CD4-positive, alpha-beta memory T cell (primary cell): ENCODE results near the gene CLEC2B. TPM values are rescaled to one million over a fixed set of nuclear protein-coding genes. Genes with fewer than 3 reads are reported as not detected.

Source experiments
- CTCF ChIA-PET: fragments of 350-600 bp; sonication (Branson Sonifier 250); formaldehyde crosslinking; loops from one replicate; lab custom pipeline; 2021; ENCODE audit warnings: inconsistent platforms; ENCODE audit not compliant: partially characterized antibody; lab: Charles Lee
- POLR2A ChIA-PET: fragments of 350-600 bp; sonication (Branson Sonifier 250); formaldehyde crosslinking; loops from one replicate; lab custom pipeline; 2021; ENCODE audit not compliant: partially characterized antibody; lab: Charles Lee
- DNase-seq, 5 donors: peaks; one replicate each; pipeline versions ENCODE4 v3.0.0 to v3.0.0-alpha.2; 2020 to 2022; ENCODE audit warnings: mixed read lengths in 1 of 5
- H3K27ac ChIP-seq: one replicate; pipeline ENCODE4 v1.7.0; 2013; ENCODE audit warnings: low read depth, low read length
- H3K27me3 ChIP-seq: 2 replicates; pipeline ENCODE4 v1.7.0; 2013; ENCODE audit warnings: mild to moderate bottlenecking, low read length, moderate library complexity; ENCODE audit not compliant: insufficient read depth
- H3K36me3 ChIP-seq: 2 replicates; pipeline ENCODE4 v1.7.0; 2013; ENCODE audit warnings: mild to moderate bottlenecking, low read length, moderate library complexity; ENCODE audit not compliant: insufficient read depth
- H3K4me1 ChIP-seq: 2 replicates; pipeline ENCODE4 v1.7.0; 2013; ENCODE audit warnings: mild to moderate bottlenecking, low read length, moderate library complexity; ENCODE audit not compliant: insufficient read depth
- H3K4me3 ChIP-seq, 2 donors: one replicate each; pipeline ENCODE4 v1.7.0; 2013; ENCODE audit warnings: low read length in 2 of 2, mild to moderate bottlenecking in 1 of 2
- H3K9me3 ChIP-seq, 2 donors: one replicate each; pipeline ENCODE4 v1.7.0; 2013; ENCODE audit warnings: low read length in 2 of 2, control low read depth in 1 of 2; ENCODE audit not compliant: control insufficient read depth in 1 of 2
- H3K27ac Mint-ChIP-seq, 7 donors: one replicate each; pipeline ENCODE4 v1.8.0; 2020 to 2021; ENCODE audit warnings: mixed read lengths in 7 of 7, mild to moderate bottlenecking in 6 of 7, inconsistent platforms in 3 of 7, moderate library complexity in 3 of 7
- H3K27me3 Mint-ChIP-seq, 2 donors: one replicate each; pipeline ENCODE4 v1.8.0; 2020 to 2021; ENCODE audit warnings: mixed read lengths in 2 of 2
- H3K36me3 Mint-ChIP-seq, 2 donors: one replicate each; pipeline ENCODE4 v1.8.0; 2020 to 2021; ENCODE audit warnings: mixed read lengths in 2 of 2, inconsistent platforms in 1 of 2, mild to moderate bottlenecking in 1 of 2
- H3K4me1 Mint-ChIP-seq, 4 donors: one replicate each; pipeline ENCODE4 v1.8.0; 2020 to 2021; ENCODE audit warnings: mixed read lengths in 4 of 4, mild to moderate bottlenecking in 1 of 4
- H3K4me3 Mint-ChIP-seq, 8 donors: one replicate each; pipeline ENCODE4 v1.8.0; 2020 to 2021; ENCODE audit warnings: mixed read lengths in 8 of 8, mild to moderate bottlenecking in 7 of 8, moderate library complexity in 6 of 8, inconsistent platforms in 3 of 8
- H3K9me3 Mint-ChIP-seq, 8 donors: one replicate each; pipeline ENCODE4 v1.8.0; 2020 to 2021; ENCODE audit warnings: mixed read lengths in 8 of 8, mild to moderate bottlenecking in 5 of 8, inconsistent platforms in 3 of 8, moderate library complexity in 1 of 8
- intact Hi-C: fragments of 100-400 bp; cut with micrococcal nuclease; formaldehyde crosslinking; loops from one replicate; pipeline ENCODE4 v1.15.1; 2023
- polyA plus RNA-seq, 2 donors: library from polyadenylated mRNA; unstranded; fragments of 300-500 nt; fragmentation: Illumina TruSeq; gene quantifications; one replicate each; pipeline ENCODE4 v1.2.3, GENCODE V29; 2021
- total RNA-seq, 2 experiments: library from RNA; stranded (reverse); gene quantifications; one replicate each; pipeline ENCODE4 v1.2.3, GENCODE V29; 2021

CLEC2B gene
- total and polyA plus RNA-seq, 4 experiments from 2014 or later = 42.2 to 79.8 (median 73.6) TPM

DNA sequence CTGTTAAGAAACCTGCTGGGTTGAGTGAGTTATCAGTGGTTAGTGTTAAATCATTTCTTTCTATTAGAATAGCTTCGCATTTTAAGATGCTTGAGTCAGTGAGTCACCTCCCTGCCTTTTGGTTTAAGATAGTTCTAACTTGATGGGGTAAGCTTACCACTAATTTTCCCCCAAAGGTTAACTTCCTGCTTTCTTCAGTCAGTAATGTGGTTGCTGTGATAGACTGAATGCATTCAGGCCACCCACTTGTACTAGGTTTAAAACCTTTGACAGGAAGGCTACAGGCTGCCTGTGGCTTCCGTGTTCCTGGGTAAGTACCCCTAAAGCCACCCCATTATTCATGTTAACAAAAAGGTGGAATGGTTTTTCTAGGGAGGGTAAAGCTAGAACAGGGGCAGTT is 37.7 kb upstream of the CLEC2B start:
- Histone ChIP-seq H3K27ac (no peak overlapping the region), H3K36me3 (no peaks in the 10 kb centered on the region), H3K4me3 (no peak overlapping the region), H3K4me1 (peaks cover 22% of the 10 kb centered on the region), H3K27me3 (no peaks in the 10 kb centered on the region), H3K9me3 (peaks cover 0 to 25% of the 10 kb centered on the region in 2 donors)
- peaks cover 18 to 29% (median 25%) of the 10 kb centered on the region in 4 donors for H3K4me1 Mint-ChIP-seq
- peak overlapping the region; percentile 18 to 86 (median 76) for H3K27ac Mint-ChIP-seq
- H3K4me3 Mint-ChIP-seq = peak overlapping the region in 7 of 8 donors; percentile 18 to 63 (median 47)
- H3K36me3 Mint-ChIP-seq = peaks cover 5 to 13% of the 10 kb centered on the region in 2 donors
- intact Hi-C loops = loop anchor here (1.0 kb wide), 1 partner anchor 38 kb away; the partner anchor contains the start of gene CLEC2B
- peak; percentile 42 to 63 (median 54) for DNase-seq
- POLR2A ChIA-PET = interaction anchor here (0.7 to 2.9 kb wide), 9 partner anchors 16 to 165 kb away, joined by 3 to 42 read pairs (median 4); partner anchors contain the start of genes CD69 and CLEC2B
- CTCF ChIA-PET = interaction anchor here (0.6 to 7.9 kb wide), 6 partner anchors 12 to 157 kb away, joined by 3 to 65 read pairs (median 6); no protein-coding TSS in a partner anchor
- peaks cover 3 to 54% (median 37%) of the 10 kb centered on the region in 8 donors for H3K9me3 Mint-ChIP-seq
- no peaks in the 10 kb centered on the region for H3K27me3 Mint-ChIP-seq

DNA sequence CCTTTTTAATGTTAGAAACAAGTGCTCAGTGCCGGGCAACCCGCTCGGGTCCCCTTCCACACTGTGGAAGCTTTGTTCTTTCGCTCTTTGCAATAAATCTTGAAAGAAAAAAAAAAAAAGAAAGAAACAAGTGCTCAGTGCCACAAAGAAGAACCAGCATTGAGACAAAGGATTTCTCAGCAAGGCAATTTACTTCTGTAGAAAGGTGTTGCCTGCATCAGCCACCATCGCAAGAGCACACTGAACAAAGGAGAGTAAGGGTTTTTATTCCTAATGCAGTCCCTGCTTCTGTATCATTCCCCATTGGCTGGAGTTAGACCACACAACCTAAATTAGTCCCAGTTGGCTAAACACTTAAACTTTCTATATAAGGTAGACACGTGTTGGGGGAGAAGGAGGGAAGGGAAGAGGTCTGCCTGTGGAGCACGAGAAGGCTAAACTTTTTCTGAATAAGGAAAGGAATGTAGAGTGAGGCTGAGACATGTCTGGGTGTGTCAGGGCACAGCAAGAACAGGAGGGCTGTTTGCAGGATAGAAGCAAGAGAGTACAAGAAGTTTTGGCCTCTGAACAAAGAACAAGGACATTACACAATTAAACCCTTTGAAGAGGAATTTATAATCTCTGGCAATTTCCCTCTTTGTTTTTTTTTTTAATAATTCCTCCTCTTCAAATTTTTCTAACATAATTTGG is 33.5 kb upstream of the CLEC2B start:
- H3K9me3 ChIP-seq = peaks cover 0 to 8% of the 10 kb centered on the region in 2 donors
- no peaks in the 10 kb centered on the region for H3K36me3 ChIP-seq
- H3K36me3 Mint-ChIP-seq = peaks cover 3 to 6% of the 10 kb centered on the region in 2 donors
- ChIA-PET CTCF (interaction anchor here (1.2 to 7.9 kb wide), 3 partner anchors 38 to 153 kb away, joined by 3 to 65 read pairs (median 29); no protein-coding TSS in a partner anchor), POLR2A (no interaction called here)
- no peak overlapping the region for H3K27ac ChIP-seq
- H3K4me3 ChIP-seq = no peak overlapping the region
- peaks cover 16 to 24% (median 20%) of the 10 kb centered on the region in 4 donors for H3K4me1 Mint-ChIP-seq
- H3K27me3 ChIP-seq = no peaks in the 10 kb centered on the region
- DNase-seq = no peak
- intact Hi-C loops = no loop called here
- peaks cover 19% of the 10 kb centered on the region for H3K4me1 ChIP-seq
- peaks cover 0 to 28% (median 18%) of the 10 kb centered on the region in 8 donors for H3K9me3 Mint-ChIP-seq
- peak overlapping the region in 1 of 7 donors; percentile 58 for H3K27ac Mint-ChIP-seq
- no peak overlapping the region for H3K4me3 Mint-ChIP-seq
- H3K27me3 Mint-ChIP-seq = peaks cover 3 to 5% of the 10 kb centered on the region in 2 donors

DNA sequence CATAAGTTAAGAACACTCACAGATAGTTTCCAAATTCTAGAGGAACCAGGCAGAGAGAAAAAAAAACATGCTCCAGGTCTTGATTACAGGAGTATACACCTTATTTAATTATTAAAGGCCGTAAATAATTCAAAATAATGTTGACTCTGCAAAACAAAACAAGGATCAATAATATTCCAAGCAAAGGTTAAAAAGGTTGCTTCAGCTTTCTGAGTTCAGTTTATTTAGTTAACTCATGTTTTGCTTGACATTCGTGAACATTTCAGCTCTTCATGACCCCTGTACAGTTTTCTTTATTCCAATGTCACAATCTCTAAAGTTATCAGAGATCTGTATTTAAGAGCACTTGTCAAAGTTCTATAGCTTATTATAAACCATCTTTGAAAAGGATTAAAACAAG is 31.8 kb upstream of the CLEC2B start:
- Mint-ChIP-seq H3K4me3 (no peak overlapping the region), H3K36me3 (peaks cover 3 to 6% of the 10 kb centered on the region in 2 donors), H3K4me1 (peaks cover 1 to 7% (median 4%) of the 10 kb centered on the region in 4 donors), H3K27ac (no peak overlapping the region), H3K9me3 (peaks cover 0 to 28% (median 18%) of the 10 kb centered on the region in 8 donors), H3K27me3 (peaks cover 3 to 5% of the 10 kb centered on the region in 2 donors)
- peaks cover 1% of the 10 kb centered on the region for H3K4me1 ChIP-seq
- H3K27ac ChIP-seq = no peak overlapping the region
- ChIA-PET POLR2A (interaction anchor here (1.1 kb wide), 1 partner anchor 32 kb away, joined by 3 read pairs; the partner anchor contains the start of gene CLEC2B), CTCF (no interaction called here)
- H3K36me3 ChIP-seq = no peaks in the 10 kb centered on the region
- no peak for DNase-seq
- intact Hi-C loops = no loop called here
- no peaks in the 10 kb centered on the region for H3K27me3 ChIP-seq
- H3K4me3 ChIP-seq = no peak overlapping the region
- H3K9me3 ChIP-seq = peaks cover 0 to 8% of the 10 kb centered on the region in 2 donors

DNA sequence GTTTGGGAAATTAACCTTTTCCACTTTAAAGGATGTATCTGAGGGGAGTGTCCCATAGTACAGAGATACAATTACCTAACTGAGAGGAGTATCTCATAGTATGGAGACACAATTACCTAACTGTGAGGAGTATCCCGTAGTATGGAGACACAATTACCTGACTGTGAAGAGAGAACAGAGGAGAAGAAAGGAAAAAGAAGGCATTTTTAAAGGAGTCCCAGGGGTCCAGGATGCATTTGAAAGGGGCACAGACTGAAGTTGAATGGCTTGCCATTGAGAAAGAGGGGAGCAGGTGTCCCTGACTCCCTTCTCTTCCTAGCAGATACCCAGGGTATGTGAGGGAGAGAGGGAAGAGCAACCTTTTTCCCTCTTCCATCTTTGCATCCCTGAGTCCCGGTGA is 30.1 kb upstream of the CLEC2B start:
- Mint-ChIP-seq H3K27ac (peak overlapping the region in 1 of 7 donors; percentile 3), H3K36me3 (peaks cover 3 to 6% of the 10 kb centered on the region in 2 donors), H3K4me3 (no peak overlapping the region), H3K4me1 (peaks cover 0 to 1% (median 0%) of the 10 kb centered on the region in 4 donors), H3K9me3 (peaks cover 0 to 27% (median 18%) of the 10 kb centered on the region in 8 donors), H3K27me3 (peaks cover 7 to 8% of the 10 kb centered on the region in 2 donors)
- Histone ChIP-seq H3K27ac (no peak overlapping the region), H3K4me1 (no peaks in the 10 kb centered on the region), H3K4me3 (no peak overlapping the region), H3K9me3 (peaks cover 0 to 8% of the 10 kb centered on the region in 2 donors), H3K36me3 (no peaks in the 10 kb centered on the region), H3K27me3 (no peaks in the 10 kb centered on the region)
- CTCF ChIA-PET = no interaction called here
- no peak for DNase-seq
- intact Hi-C loops = no loop called here
- POLR2A ChIA-PET = no interaction called here

DNA sequence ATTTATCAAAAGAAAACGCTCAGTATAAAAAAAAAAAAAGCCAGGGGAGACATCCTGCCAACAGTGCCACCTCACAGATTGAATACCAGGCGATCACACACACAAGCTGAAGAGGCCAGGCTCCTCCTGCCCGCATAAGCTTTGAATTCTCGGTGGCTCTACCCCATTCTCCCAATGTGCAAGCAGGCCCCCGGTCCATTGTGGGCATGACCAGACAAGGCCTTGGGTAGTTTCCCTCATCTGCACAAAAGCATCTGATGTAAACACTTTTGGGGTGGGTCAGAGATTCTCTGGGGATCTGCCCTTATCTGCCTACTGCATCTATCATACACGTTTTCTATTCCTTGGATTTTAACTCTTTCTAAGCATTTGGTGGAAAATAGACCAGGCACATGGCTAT is 28.4 kb upstream of the CLEC2B start:
- peaks cover 0 to 1% (median 0%) of the 10 kb centered on the region in 4 donors for H3K4me1 Mint-ChIP-seq
- no peaks in the 10 kb centered on the region for H3K27me3 ChIP-seq
- intact Hi-C loops = no loop called here
- peaks cover 0 to 4% of the 10 kb centered on the region in 2 donors for H3K9me3 ChIP-seq
- H3K27me3 Mint-ChIP-seq = peaks cover 8% of the 10 kb centered on the region in 2 donors
- no peak for DNase-seq
- H3K36me3 ChIP-seq = no peaks in the 10 kb centered on the region
- ChIA-PET CTCF (no interaction called here), POLR2A (no interaction called here)
- H3K4me3 Mint-ChIP-seq = no peak overlapping the region
- H3K27ac ChIP-seq = no peak overlapping the region
- H3K27ac Mint-ChIP-seq = no peak overlapping the region
- peaks cover 0 to 16% (median 10%) of the 10 kb centered on the region in 8 donors for H3K9me3 Mint-ChIP-seq
- H3K36me3 Mint-ChIP-seq = no peaks in the 10 kb centered on the region
- H3K4me3 ChIP-seq = no peak overlapping the region
- no peaks in the 10 kb centered on the region for H3K4me1 ChIP-seq

DNA sequence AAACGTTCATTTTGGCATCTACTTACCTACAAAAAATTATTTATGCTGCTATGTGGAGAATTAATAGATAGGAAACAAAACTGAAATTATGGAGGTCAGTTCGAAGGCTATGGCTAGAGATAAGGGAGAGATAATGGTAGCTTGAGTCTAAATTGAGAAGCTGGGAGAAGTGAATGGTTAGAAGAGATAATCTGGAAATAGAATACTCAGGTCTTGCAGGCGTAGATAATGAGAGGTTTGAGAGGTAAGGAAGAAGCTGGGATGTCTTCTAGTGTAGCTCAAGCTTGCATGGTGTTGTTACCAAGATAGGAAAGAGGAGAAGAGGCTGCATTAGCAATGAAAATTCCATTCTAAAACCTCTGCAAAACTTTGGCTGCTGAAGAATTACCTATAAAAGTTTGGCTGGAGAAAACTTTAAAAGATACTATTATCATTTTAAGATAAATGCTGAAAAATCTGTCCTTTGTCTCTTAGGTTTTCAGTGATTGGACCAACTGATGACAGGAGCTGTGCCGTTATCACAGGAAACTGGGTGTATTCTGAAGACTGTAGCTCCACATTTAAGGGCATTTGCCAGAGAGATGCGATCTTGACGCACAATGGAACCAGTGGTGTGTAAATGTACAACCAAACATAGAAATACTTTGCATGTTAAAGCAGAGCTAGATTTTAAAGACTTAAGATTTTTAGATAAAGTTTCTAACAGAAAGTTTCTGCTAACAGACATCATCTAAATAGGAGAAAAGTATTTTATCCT is 26.2 kb upstream of the CLEC2B start:
- no peaks in the 10 kb centered on the region for H3K36me3 Mint-ChIP-seq
- H3K9me3 Mint-ChIP-seq = peaks cover 0 to 3% (median 0%) of the 10 kb centered on the region in 8 donors
- no peaks in the 10 kb centered on the region for H3K36me3 ChIP-seq
- H3K27ac ChIP-seq = no peak overlapping the region
- intact Hi-C loops = no loop called here
- ChIA-PET CTCF (interaction anchor here (1.0 to 1.7 kb wide), 3 partner anchors 12 to 54 kb away, joined by 3 to 5 read pairs (median 4); no protein-coding TSS in a partner anchor), POLR2A (interaction anchor here (0.6 kb wide), 1 partner anchor 11 kb away, joined by 3 read pairs; no protein-coding TSS in a partner anchor)
- H3K27ac Mint-ChIP-seq = no peak overlapping the region
- no peaks in the 10 kb centered on the region for H3K4me1 ChIP-seq
- peaks cover 0 to 1% (median 0%) of the 10 kb centered on the region in 4 donors for H3K4me1 Mint-ChIP-seq
- H3K27me3 Mint-ChIP-seq = peaks cover 7 to 8% of the 10 kb centered on the region in 2 donors
- no peaks in the 10 kb centered on the region for H3K9me3 ChIP-seq
- no peak overlapping the region for H3K4me3 Mint-ChIP-seq
- DNase-seq = no peak
- H3K4me3 ChIP-seq = no peak overlapping the region
- no peaks in the 10 kb centered on the region for H3K27me3 ChIP-seq
